CD4-positive, alpha-beta T cell treated with Interleukin-4 for 4 hours (primary cell): ENCODE measurements around the gene PTPRD.

ENCODE experiments used
- DNase-seq: peaks from one replicate; pipeline ENCODE4 v3.0.0-alpha.2; 2020

Gene PTPRD

DNA sequence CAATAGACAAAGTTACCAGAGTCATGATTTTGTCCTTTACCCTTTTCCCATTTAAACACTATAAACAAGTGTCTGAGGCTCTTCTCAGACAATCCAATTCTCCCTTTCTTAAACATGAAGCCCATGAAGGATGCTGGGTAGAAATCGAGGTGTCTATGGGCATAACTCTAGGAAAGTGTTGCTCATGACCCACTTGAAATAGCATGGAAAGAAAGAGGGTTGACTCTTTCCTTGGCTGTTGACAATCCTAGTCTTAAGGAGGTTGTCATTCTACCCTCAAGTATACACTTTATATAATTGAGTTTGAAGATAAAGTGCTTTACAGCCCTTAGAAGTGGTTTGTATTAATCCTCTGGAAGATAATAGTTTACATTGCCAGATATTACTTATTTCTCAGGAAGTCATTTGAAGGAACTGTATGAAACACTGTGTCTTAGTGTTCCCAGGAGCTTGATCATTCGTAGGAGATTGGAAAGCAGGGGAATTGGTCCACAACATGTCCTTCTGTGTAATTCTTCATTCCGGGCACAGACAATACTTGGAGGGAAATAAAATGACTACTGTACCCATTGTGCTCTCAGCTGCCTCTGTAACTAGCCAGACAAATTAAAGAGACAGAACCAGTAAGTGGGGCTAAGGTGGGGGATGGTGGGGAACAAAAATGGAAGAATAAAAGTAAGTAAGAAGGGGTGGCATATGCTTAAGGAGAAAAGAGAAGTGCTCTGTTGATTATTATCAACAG lies 1734.9 kb downstream of the PTPRD start:
- DNase-seq: no peak

- no peak for DNase-seq
These were observed 1736.5 kb downstream of the PTPRD start for GRCh38 chr9:8876303-8876702.

GRCh38 chr9:8874482-8874881 lies 1738.3 kb downstream of the PTPRD start:
- DNase-seq: no peak

DNA sequence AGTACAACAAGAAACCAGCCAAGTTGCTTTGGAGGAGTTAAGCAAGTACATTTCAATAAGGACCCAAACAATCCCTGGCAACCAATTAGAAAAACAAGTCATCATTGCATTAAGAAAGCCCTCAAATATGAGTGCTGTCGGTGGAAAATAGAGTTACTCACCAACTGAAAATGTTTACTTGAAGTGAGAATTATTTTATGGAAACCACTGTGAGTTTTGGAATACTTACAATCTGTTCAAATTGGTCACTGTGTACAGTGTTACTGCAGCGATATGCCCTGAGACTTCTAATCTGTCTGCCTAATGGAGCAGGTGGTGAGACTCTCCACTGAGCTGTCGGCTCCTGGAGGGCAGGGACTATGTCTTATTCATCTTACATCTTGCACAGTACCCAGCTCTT lies 1740.0 kb downstream of the PTPRD start:
- DNase-seq: no peak

DNA sequence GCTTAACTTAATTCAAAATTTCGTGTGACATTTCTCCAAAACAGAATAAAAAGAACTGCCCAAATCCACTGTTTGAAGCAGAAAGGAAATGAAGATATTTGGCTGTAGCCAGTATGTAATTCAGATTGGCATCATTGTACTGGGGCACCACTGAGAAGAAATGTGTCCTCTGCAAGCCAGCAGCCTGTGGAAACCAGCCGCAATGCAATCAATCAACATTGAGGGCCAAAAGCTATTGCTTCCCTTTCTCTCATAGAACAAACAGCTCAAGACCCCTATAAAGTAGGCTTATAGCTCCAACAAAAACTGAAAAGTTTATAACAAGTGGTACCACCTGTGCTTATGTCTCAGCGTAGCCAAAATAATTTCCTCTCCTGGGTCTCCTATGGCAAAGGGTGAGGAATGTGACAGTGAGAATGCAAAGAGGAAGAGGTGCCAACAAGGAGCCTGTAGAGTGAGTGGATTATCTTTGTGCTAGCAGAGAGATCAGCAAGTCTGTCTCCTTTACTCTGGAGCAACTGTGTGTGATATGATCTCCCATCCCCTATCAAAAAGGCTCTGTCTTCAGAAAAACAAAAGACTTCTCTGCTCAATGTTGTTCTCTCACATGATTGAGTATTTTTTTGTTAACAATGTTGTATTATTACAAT lies 1740.9 kb downstream of the PTPRD start:
- no peak for DNase-seq

- no peak for DNase-seq
These were observed 1741.4 kb downstream of the PTPRD start for GRCh38 chr9:8871396-8871795.

- no peak for DNase-seq
These were observed 1743.0 kb downstream of the PTPRD start for GRCh38 chr9:8869812-8870211.

DNA sequence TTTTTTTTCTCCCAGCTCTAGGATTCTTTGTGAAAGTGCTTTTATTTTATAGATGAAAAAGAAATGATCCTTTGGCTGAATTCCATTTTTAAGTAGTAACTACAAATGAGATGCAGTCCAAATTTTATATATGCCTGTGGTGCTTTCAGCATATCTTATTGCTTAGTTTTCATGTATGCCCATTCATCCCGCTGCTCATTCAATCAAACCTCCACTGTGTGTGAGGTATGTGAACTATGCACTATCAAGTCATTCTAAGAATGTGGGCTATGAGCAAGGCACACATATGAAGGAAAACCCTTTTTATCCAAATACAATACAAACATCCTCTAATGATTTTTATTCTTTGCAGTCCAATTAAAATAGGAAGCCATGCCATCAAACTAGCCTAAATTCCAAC lies 1744.2 kb downstream of the PTPRD start:
- no peak for DNase-seq

DNA sequence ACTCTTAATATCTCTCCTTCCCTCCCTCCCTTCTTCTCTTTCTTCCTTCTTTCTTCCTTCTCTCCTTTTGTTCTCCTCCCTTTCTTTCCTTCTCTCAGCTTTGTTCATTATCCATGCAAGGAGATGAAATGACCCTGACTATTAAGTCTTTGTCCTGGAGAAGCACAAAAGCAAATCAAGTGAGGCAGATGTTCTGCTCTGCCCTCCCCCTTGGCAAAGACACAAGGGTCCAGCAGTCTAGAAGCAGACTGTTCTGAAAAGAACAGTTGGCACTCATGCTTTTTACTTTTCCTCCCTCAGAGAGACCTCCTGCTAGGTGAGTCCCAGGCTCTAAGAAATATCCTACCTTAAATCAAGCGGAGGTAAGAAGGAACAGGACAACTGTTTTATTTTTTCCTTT lies 1745.7 kb downstream of the PTPRD start:
- DNase-seq: no peak

DNA sequence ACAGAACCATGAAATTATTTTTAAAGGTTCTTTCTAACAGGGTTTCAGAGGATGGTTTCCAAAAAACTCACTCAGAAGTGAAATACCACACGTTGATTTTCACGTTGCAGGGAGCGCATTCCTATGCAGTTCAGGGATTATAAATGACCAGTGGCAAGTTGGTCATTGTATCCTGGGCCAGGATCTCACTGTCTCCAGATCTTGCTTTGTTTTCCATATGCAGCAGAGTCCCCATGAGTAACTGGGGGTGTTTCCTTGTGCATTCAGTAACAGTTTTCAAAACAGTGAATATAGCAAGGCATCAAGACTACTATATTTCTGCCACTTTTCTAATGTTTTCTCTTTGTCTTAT lies 1748.3 kb downstream of the PTPRD start:
- no peak for DNase-seq

DNA sequence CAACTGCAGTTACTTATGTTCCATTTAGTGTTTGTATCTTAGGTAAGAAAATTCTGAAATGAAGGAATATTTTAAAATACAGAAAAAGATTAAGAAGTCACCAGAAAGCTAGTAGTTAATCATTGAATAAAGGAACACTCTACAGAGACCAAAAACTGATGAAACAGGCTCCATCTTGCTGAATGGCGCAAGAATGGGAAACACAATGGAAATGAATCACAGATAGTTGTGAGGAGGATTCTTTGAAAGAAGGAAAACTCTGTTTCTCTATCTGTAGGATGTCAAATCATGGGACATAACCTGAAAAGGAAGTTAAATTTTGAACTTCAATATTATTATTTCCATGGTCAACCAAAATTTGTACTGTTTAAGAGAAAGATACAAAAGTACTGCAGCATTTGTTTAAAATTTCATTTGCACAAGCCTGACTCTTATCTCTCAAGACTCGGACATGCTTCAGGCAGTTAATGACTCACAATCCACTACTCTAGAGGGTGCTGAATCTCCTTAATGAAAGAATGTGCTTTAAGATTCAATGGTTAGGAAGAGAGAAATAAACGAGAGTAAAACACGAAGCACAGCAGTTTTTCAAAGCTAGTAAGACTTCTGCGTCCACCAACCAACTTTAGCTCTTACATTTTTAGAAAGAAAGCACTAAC lies 1748.8 kb downstream of the PTPRD start:
- no peak for DNase-seq

DNA sequence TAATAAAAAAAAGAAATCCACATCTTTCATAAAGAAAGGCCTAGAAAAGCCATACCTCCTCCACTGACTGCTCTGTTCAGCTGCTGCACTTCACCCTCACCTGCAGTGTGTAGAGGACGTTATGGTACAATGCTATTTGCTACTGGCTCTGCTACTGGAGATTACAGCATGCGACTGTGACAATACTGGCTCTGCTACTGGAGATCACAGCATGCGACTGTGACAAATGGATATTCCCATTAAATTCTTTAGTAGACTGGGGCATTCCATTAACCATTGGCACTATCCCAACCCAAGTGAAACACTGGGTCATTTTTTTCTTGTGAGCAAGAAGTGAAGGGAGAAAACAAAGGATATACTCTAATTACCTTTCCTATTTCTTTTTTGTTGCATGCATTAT lies 1749.7 kb downstream of the PTPRD start:
- DNase-seq: no peak

DNA sequence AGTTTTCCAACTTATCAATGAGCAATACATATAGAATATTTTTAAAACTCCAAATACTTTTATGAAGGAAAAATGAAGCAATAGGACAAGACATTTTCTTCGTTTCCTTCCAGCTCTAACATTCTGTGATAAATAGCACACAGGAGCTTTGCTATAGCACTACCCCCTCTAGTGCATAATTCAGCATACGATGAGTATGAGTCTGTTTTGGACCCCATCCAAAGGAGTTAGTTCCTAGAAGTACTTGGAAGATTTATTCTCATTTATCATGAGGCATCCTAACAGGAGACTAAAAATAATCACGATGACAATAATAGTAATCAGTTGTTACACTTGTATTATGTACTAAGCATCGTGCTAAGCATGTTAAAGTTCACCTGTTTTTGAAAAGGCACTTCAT lies 1751.9 kb downstream of the PTPRD start:
- no peak for DNase-seq

DNA sequence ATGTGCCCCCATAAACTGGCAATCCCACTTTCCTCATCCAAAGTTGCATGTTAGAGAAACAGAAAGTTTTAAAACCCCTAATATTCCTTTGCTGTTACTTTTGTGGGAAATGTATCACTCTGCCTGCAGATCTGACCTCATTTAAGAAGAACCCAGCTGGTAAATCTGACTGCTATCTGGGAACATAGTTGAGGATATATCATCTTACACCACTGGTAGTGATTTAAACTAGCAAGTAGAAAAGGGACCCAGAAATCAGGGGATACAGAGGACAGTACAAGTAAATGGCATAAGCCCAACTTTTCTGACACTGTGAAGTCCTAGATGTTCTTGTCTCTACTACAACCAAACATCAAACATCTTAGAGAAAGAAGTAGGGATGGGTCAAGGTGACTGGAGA lies 1752.7 kb downstream of the PTPRD start:
- no peak for DNase-seq

GRCh38 chr9:8859416-8859815 lies 1753.4 kb downstream of the PTPRD start:
- no peak for DNase-seq

GRCh38 chr9:8858596-8859161 lies 1754.1 kb downstream of the PTPRD start:
- no peak for DNase-seq

DNA sequence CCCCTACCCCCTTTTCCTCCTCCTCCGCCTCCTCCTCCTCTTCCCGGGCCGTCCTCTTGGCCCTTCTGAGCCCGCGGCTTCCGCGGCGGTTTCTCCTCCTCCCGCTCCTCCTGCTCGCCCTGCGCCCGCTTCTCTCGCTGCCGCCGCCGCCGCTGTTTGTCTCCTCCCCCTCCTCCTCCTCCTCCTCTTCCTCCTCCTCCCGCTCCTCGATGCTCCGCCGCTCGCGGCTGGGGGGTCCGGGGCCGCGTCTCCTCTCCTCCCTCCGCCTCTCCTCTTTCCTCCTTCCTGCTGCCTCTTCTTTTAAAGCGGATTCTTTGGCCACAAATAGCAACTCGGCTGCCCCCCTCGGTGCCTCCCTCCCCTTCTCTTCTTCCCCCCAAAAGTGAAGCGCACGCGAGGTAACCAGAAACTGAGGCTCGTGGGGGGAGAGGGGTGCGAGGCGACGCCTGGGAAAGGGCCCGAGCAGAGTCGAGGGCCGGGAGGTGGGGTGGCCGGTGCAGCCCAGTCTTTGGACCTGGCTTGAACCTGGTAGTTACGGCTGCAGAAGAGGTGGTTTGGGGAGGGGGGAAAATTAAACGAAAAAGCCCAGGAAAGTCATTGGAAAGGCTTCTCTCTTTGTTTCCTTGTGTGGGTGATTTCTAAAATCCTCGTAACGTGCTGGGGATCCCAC lies 1754.7 kb downstream of the PTPRD start:
- no peak for DNase-seq

DNA sequence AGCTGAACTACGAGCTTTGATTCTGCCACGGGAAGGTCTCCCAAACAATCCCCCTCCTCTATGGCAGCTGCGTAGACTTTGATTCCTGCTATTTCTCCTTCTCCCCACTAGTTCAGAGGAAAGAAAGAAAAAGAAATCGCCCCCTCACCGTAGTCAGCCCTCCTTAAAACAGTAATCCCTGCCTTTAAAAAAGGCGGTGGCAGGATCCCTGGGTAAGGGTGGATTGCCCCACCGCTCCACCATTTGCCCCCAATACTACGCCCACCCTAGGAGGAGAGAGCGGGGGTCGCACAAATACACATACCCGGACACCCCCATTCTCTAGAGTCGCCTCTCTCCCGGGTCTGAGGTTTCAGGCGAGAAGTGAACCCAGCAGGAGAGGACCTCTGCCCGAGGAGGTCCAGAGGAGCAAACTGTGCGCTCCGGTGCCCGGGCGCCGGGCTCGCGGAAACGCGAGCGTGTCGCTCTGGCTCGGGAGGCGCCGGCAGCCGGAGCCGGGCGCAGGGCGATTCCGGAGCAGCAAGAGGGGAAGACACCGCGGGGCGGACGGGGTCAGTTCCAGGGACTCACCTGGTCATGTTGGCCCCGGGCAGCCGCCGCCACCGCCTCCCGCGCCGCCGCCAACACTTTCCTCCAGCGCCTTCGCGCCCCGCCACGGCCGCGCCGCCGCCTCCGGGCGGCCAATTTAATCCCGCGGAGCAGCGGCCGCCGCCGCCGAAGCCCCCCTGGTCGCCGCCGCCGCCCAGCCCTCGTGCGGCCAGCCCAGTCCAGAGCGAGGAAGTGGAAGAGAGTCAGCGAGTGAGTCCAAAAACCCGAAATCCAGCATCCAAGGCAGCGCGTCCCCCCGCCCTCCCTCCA lies 1755.5 kb downstream of the PTPRD start:
- DNase-seq: no peak

- DNase-seq: no peak
These were observed 1756.3 kb downstream of the PTPRD start for GRCh38 chr9:8856396-8857067.

- DNase-seq: no peak
These were observed 1757.8 kb downstream of the PTPRD start for GRCh38 chr9:8855046-8855445.

DNA sequence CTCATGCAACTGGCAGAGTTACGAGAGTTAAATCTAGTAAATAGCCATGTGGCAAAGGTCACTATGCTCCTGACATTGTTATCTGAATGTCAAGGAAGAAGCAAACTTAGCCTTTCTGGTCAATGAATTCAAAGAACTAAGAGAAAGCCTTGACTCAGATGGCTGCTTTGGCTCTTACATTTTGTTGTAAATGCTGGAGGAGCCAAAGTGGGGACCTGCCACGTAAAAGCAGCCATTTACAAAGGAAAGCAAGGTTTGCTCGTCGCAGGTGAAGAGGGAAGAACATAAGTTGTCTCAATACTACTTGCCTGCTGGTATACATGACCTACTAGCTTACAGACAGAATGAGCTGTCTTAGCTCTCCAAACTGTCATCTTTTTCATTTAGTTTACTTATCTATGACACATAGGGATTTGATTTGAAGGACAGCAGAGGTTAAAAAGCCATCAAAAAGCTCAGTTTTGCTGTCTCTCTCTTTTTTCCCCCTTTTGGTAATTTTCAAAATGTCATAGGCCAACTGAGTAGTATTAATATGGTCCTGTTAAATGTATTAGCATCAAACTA lies 1760.4 kb downstream of the PTPRD start:
- DNase-seq: no peak

DNA sequence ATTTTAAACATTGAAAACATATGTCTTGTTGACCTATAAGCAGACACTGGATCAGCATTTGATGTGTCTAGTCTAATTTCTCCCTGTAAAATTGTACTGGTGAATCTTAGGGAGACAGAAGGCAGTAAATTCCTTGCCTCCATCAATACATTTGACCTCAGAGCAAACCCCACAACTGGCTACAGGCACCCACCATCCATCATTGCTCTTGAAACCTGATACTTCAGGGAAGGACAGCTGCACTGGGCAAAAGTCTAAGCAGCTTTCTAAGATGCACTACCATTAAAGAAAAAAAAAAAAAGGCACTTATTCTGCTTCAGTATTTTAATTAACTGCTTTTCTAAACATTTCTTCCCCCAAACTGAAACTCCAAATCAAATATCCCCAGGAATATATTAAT lies 1761.9 kb downstream of the PTPRD start:
- no peak for DNase-seq
